Smooth muscle cell (in vitro differentiated cells): ENCODE measurements around the gene TBC1D20. TPM values are rescaled to one million over a fixed set of nuclear protein-coding genes. Genes with fewer than 3 reads are reported as not detected.
"Not testable (repeated sequence)": the region's sequence is repeated elsewhere in the genome, so short reads cannot be mapped to it uniquely, and the experiment has no call there.

Experiments used
- DNase-seq: peaks from one replicate; lab custom pipeline; 2025; ENCODE audit not compliant: unreplicated experiment; lab: John Stamatoyannopoulos, UW
- H2AFZ ChIP-seq: fragments of 200-600 bp; sonication (generic); 2 replicates; pipeline ENCODE4 v1.6.0; 2016; ENCODE audit warnings: antibody characterized with exemption, low read depth, mild to moderate bottlenecking
- H3F3A ChIP-seq: fragments of 200-600 bp; sonication (generic); 2 replicates; pipeline ENCODE4 v1.6.0; 2017; ENCODE audit warnings: antibody characterized with exemption, low read depth
- H3K27ac ChIP-seq: fragments of 200-600 bp; sonication (generic); 2 replicates; pipeline ENCODE4 v1.5.1; 2016; ENCODE audit warnings: low read depth, mild to moderate bottlenecking
- H3K27me3 ChIP-seq: fragments of 200-600 bp; sonication (generic); 2 replicates; pipeline ENCODE4 v1.6.1; 2016; ENCODE audit warnings: low read depth, mild to moderate bottlenecking
- H3K36me3 ChIP-seq: fragments of 200-600 bp; sonication (generic); 2 replicates; pipeline ENCODE4 v1.5.1; 2016; ENCODE audit warnings: low read depth
- H3K4me1 ChIP-seq: fragments of 200-600 bp; sonication (generic); 2 replicates; pipeline ENCODE4 v1.5.1; 2016; ENCODE audit warnings: low read depth
- H3K4me2 ChIP-seq: fragments of 200-600 bp; sonication (generic); 2 replicates; pipeline ENCODE4 v1.6.0; 2016; ENCODE audit warnings: mild to moderate bottlenecking
- H3K4me3 ChIP-seq: fragments of 200-600 bp; sonication (generic); 2 replicates; pipeline ENCODE4 v1.5.1; 2016; ENCODE audit warnings: mild to moderate bottlenecking
- H3K79me2 ChIP-seq: fragments of 200-600 bp; sonication (generic); 2 replicates; pipeline ENCODE4 v1.6.0; 2016; ENCODE audit warnings: low read depth, mild to moderate bottlenecking
- H3K9ac ChIP-seq: fragments of 200-600 bp; sonication (generic); 2 replicates; pipeline ENCODE4 v1.6.0; 2016; ENCODE audit warnings: low read depth
- H3K9me3 ChIP-seq: fragments of 200-600 bp; sonication (generic); replicated peaks from 2 replicates; pipeline ENCODE4 v1.5.1; 2016; ENCODE audit warnings: low read depth
- H4K20me1 ChIP-seq: fragments of 200-600 bp; sonication (generic); 2 replicates; pipeline ENCODE4 v1.6.0; 2016; ENCODE audit warnings: low read depth
- WGBS: methylation state at CpG from one replicate; pipeline ENCODE4 v1.1.7; 2016; ENCODE audit warnings: low lambda C conversion rate; 5-methylcytosine and 5-hydroxymethylcytosine counted together
- polyA plus RNA-seq: library from polyadenylated mRNA; unstranded; fragments of >200 nt; fragmentation: Nextera tagmentation; extraction: Ambion mirVana; gene quantifications from 2 replicates; pipeline ENCODE4 v1.2.1, GENCODE V29; 2016
- total RNA-seq: library from RNA; depleted of rRNA; stranded (reverse); fragments of >200 nt; gene quantifications from 2 replicates; pipeline ENCODE4 v1.2.3, GENCODE V29; 2014
- TF ChIP-seq, protein P1 (sequence below): fragments of 200-600 bp; sonication (generic); IDR thresholded peaks from 2 replicates; pipeline ENCODE4 v1.5.1; 2017; ENCODE audit warnings: borderline replicate concordance, mild to moderate bottlenecking, antibody characterized with exemption; ENCODE audit not compliant: insufficient read depth, poor library complexity, severe bottlenecking

TBC1D20 gene, protein sequence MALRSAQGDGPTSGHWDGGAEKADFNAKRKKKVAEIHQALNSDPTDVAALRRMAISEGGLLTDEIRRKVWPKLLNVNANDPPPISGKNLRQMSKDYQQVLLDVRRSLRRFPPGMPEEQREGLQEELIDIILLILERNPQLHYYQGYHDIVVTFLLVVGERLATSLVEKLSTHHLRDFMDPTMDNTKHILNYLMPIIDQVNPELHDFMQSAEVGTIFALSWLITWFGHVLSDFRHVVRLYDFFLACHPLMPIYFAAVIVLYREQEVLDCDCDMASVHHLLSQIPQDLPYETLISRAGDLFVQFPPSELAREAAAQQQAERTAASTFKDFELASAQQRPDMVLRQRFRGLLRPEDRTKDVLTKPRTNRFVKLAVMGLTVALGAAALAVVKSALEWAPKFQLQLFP
- total RNA-seq = 37.9 and 41.9 TPM in 2 replicates
- polyA plus RNA-seq = 41.6 and 45.7 TPM in 2 replicates

DNA sequence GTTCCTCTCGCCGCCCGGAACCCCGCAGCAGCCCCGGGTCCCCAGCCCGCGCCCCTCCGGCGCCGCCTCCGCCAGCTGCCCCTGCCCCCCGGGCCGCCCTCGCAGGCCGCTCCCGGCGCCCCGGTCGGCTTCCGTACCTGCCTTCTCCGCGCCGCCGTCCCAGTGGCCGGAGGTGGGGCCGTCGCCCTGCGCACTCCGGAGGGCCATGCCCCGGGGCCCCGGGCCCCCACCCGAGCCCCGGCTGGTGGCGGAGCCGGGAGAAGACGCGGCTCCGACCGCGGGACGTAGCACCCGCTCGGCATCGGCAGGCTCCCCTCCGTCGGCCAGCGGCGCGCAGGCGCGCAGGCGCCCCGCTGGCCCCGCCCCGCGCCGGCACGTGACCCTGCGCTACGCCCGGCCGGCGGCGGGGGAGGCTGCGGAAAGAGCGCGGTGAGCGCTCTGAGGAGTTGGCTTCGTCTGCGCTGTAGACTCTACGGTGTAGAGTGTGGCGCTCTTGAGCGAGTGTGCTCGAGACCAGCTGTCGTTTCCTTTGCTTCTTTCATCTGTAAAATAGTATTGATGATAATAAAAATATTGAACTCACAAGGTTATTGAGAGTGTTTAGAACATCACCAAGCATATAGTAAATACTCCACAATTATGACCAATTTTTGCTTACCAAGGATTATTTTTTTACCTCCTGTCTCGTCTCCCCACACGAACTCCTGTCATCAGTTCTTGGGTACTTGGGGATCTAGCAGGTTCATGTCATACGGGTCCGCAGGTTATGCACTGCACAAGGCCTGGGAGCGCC lies at the start of gene TBC1D20:
TBC1D20 (minus strand) TSS at position 335 of the 793 bp plus-strand sequence; CDS start at position 207, 128 bp downstream.
- Histone ChIP-seq H4K20me1 (peaks cover 42% of the 10 kb centered on the region), H3K27ac (peak within 1 kb of the TSS; percentile 90), H3K4me2 (peak within 1 kb of the TSS; percentile 93), H3K27me3 (no peaks in the 10 kb centered on the region), H3K9ac (peak within 1 kb of the TSS; percentile 96), H3F3A (peaks cover 5% of the 10 kb centered on the region), H3K4me3 (peak within 1 kb of the TSS; percentile 75), H3K36me3 (no peaks in the 10 kb centered on the region), H3K4me1 (peaks cover 19% of the 10 kb centered on the region), H3K79me2 (peaks cover 49% of the 10 kb centered on the region), H3K9me3 (no peaks in the 10 kb centered on the region), H2AFZ (peak within 1 kb of the TSS; percentile 73)
- TF ChIP-seq, protein P1, sequence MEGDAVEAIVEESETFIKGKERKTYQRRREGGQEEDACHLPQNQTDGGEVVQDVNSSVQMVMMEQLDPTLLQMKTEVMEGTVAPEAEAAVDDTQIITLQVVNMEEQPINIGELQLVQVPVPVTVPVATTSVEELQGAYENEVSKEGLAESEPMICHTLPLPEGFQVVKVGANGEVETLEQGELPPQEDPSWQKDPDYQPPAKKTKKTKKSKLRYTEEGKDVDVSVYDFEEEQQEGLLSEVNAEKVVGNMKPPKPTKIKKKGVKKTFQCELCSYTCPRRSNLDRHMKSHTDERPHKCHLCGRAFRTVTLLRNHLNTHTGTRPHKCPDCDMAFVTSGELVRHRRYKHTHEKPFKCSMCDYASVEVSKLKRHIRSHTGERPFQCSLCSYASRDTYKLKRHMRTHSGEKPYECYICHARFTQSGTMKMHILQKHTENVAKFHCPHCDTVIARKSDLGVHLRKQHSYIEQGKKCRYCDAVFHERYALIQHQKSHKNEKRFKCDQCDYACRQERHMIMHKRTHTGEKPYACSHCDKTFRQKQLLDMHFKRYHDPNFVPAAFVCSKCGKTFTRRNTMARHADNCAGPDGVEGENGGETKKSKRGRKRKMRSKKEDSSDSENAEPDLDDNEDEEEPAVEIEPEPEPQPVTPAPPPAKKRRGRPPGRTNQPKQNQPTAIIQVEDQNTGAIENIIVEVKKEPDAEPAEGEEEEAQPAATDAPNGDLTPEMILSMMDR = no peak
- 3% methylated on average over 53 of the region's 80 CpGs for WGBS
- DNase-seq = peak; percentile 51

DNA sequence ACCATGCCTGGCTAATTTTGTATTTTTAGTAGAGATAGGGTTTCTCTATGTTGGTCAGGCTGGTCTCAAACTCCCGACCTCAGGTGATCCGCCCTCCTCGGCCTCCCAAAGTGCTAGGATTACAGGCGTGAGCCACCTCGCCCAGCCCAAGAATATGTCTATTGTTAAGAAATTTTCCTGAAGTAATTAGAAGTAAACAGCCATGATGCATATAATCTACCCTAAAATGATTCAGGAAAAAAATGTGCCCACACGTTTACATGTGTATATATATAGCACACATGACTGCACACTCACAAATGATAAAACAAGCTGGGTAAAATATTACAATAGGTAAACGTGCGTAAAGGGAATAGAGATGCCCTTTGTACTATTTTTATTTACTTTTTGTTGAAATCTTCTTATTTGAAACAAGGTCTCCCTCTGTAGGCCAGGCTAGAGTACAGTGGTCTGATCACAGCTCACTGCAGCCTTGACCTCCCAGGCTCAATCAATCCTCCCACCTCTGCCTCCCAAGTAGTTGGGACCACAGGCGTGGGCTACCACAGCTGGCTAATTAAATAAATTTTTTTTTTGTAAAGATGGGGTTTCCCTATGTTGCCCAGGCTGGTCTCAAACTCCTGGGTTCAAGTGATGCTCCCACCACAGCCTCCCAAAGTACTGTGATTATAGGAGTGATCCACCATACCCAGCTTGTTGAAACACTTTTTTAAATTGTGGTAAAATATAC lies 48.2 kb upstream of the TBC1D20 start:
- H3K27ac ChIP-seq, H3K4me2 ChIP-seq, H2AFZ ChIP-seq, H3K36me3 ChIP-seq, H3K27me3 ChIP-seq, DNase-seq, H3K9ac ChIP-seq, H3K4me3 ChIP-seq, H3F3A ChIP-seq, H3K9me3 ChIP-seq, H3K4me1 ChIP-seq: not testable (repeated sequence)
- Histone ChIP-seq H3K79me2 (peaks cover 94% of the 10 kb centered on the region), H4K20me1 (peaks cover 100% of the 10 kb centered on the region)
- WGBS = 97% methylated on average over 9 of the region's 9 CpGs

DNA sequence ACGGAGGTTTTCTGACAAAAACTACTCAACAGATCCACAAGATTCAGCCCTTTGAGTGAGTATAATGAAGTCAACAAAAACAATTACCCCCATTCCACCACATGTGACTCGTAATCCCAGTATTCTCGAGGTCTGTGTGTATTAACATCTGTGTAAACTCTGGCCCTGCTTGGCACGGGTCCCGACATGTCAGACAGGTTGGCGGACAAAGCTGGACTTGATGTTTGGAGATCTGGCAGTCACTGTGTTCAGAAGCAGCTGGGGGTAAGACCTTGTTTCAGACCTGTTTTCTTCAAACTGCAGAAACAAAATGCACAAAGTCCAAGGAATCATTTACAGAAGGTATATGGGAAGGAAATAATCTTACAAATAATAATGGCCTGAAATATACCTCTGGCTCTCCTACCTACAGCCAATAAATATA lies 46.0 kb upstream of the TBC1D20 start:
- not testable (repeated sequence) for DNase-seq, H3K4me3 ChIP-seq, H2AFZ ChIP-seq, H3F3A ChIP-seq, H3K9me3 ChIP-seq, H3K36me3 ChIP-seq, H3K4me1 ChIP-seq, H3K27me3 ChIP-seq, H3K9ac ChIP-seq, H3K4me2 ChIP-seq
- WGBS = 66% methylated on average over 6 of the region's 6 CpGs
- H3K27ac ChIP-seq = peak overlapping the region; percentile 33
- H4K20me1 ChIP-seq = peaks cover 95% of the 10 kb centered on the region
- H3K79me2 ChIP-seq = peaks cover 83% of the 10 kb centered on the region

DNA sequence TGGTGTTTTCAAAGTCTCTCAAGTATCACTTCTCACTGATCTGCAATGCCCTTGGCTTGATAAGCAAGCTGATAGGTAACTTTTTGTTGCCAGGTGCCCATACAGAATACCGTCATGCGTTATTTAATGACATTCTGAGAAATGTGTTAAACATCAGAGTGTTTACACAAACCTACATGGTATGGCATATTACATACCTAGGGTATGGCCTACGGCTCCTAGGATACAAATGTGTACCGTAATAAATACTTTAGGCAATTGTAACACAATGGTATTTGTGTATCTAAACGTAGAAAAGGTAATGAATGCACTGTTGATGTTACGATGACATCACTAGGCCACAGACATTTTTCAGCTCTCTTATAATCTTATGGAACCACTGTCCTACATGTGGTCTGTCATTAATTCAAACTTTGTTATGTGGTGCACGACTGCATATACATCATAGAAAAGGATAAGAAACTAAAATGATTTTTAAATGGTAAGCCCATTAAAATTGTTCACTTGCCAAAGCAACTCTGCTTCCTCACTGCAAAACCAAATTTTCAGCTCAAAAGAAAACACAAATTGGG lies 45.5 kb upstream of the TBC1D20 start:
- Histone ChIP-seq H3F3A (peaks cover 4% of the 10 kb centered on the region), H3K4me3 (no peak overlapping the region), H2AFZ (no peak overlapping the region), H3K36me3 (peaks cover 11% of the 10 kb centered on the region), H3K79me2 (peaks cover 80% of the 10 kb centered on the region), H3K27me3 (no peaks in the 10 kb centered on the region), H3K27ac (peak overlapping the region; percentile 33), H3K4me1 (peaks cover 3% of the 10 kb centered on the region), H3K4me2 (no peak overlapping the region), H3K9ac (no peak overlapping the region), H3K9me3 (no peaks in the 10 kb centered on the region), H4K20me1 (peaks cover 90% of the 10 kb centered on the region)
- 86% methylated on average over 7 of the region's 7 CpGs for WGBS
- TF ChIP-seq, protein P1 = no peak
- DNase-seq = no peak
